NT2/D1 (cell line): ENCODE data around the gene MINK1.

Source experiments
- SUZ12 ChIP-seq: IDR thresholded peaks from 2 replicates; pipeline ENCODE4 v1.6.1; 2011; ENCODE audit not compliant: insufficient read length, insufficient read depth; ENCODE audit errors: extremely low read depth
- YY1 ChIP-seq: IDR thresholded peaks from 2 replicates; pipeline ENCODE4 v1.6.1; 2011; ENCODE audit not compliant: insufficient read length, insufficient read depth
- ZNF274 ChIP-seq: IDR thresholded peaks from 2 replicates; pipeline ENCODE4 v1.6.1; 2011; ENCODE audit warnings: mild to moderate bottlenecking, low read depth, low read length

GRCh38 chr17:4892499-4893221, 59.5 kb downstream of the MINK1 start:
- TF ChIP-seq YY1 (no peak), ZNF274 (no peak), SUZ12 (no peak)
